ENCODE measurements around the gene NREP.

DNA sequence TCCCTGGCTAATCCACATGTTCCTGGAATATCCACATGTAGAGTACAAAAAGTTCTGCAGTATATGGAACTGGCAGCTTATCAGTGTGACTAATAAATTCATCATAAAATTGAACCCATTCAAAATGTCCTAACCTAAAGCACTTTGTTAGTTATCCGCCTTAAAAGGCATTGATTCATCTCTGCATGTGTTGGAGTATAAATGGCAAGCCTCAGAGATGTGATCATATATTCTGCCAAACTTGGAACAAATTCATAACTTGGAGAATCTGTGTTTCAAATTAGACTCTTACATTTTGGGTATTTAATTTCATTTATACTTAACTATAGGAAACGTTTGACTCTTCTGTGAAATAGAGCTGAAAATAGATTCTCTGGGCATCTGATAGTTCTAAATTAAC lies 25.2 kb upstream of the NREP start:
- TF ChIP-seq CREB1 (IDR thresholded peaks at IDR 0.05; ENCODE audit: low read depth), result no peak
- TF ChIP-seq, protein P1, sequence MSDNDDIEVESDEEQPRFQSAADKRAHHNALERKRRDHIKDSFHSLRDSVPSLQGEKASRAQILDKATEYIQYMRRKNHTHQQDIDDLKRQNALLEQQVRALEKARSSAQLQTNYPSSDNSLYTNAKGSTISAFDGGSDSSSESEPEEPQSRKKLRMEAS (IDR thresholded peaks at IDR 0.05), result no peak
- no peak for TF ChIP-seq TCF12 (IDR thresholded peaks at IDR 0.05; ENCODE audit: low read depth)
- TF ChIP-seq TAF1 (IDR thresholded peaks at IDR 0.05; ENCODE audit: low read depth), result no peak

Measured in Ishikawa (cell line).